IMR-90 (cell line): ENCODE data around the gene ITPRID1. TPM values are rescaled to one million over a fixed set of nuclear protein-coding genes. Genes with fewer than 3 reads are reported as not detected.

Source experiments
- ATAC-seq: fragments of 200-7000 bp; cut with Tn5 transposase; 2 replicates; pipeline ENCODE4 v1.9.1; 2020; ENCODE audit warnings: low read depth, mild to moderate bottlenecking, moderate library complexity
- BruUV-seq: library from RNA; stranded (reverse); fragments of 400-500 nt; replicated peaks from 2 replicates; lab custom pipeline; 2021; lab: Mats Ljungman, UMichigan
- CTCF ChIA-PET: fragments of 300-600 bp; formaldehyde crosslinking; extraction: SDS; loops from one replicate; lab custom pipeline; 2021; ENCODE audit warnings: antibody characterized with exemption; lab: Yijun Ruan, JAX
- POLR2A ChIA-PET: fragments of 300-600 bp; sonication (Branson Sonifier 250); formaldehyde crosslinking; loops from one replicate; lab custom pipeline; 2022; ENCODE audit warnings: antibody characterized with exemption; ENCODE audit not compliant: unreplicated experiment; lab: Charles Lee
- DNase-seq: peaks from one replicate; pipeline ENCODE4 v3.0.0; 2013
- H2AFZ ChIP-seq: replicated peaks from 2 replicates; pipeline ENCODE3; 2013; ENCODE audit warnings: low read length, mild to moderate bottlenecking; ENCODE audit not compliant: poor library complexity
- H2AK5ac ChIP-seq: 2 replicates; pipeline ENCODE4 v1.6.1; 2013; ENCODE audit warnings: low read depth, low read length, inconsistent platforms
- H2AK9ac ChIP-seq: replicated peaks from 2 replicates; pipeline ENCODE3; 2013; ENCODE audit warnings: mild to moderate bottlenecking, low read depth, low read length, moderate library complexity; ENCODE audit not compliant: poor library complexity
- H2BK120ac ChIP-seq: 2 replicates; pipeline ENCODE4 v1.6.1; 2013; ENCODE audit warnings: low read depth, low read length, inconsistent platforms
- H2BK15ac ChIP-seq: 3 replicates; pipeline ENCODE4 v1.6.1; 2013; ENCODE audit warnings: low read depth, low read length, inconsistent platforms
- H2BK20ac ChIP-seq: 2 replicates; pipeline ENCODE4 v1.6.1; 2013; ENCODE audit warnings: low read depth, mild to moderate bottlenecking, inconsistent platforms, low read length, moderate library complexity
- H2BK5ac ChIP-seq: 2 replicates; pipeline ENCODE4 v1.6.1; 2013; ENCODE audit warnings: mild to moderate bottlenecking, low read depth, low read length, inconsistent platforms; ENCODE audit not compliant: poor library complexity, severe bottlenecking
- H3K14ac ChIP-seq: replicated peaks from 2 replicates; pipeline ENCODE4 v1.6.1; 2013; ENCODE audit warnings: low read depth, low read length, inconsistent platforms
- H3K18ac ChIP-seq: 2 replicates; pipeline ENCODE4 v1.6.1; 2013; ENCODE audit warnings: low read depth, low read length, control low read depth
- H3K23ac ChIP-seq: 2 replicates; pipeline ENCODE4 v1.6.1; 2013; ENCODE audit warnings: low read depth, low read length, inconsistent platforms
- H3K27ac ChIP-seq: 2 replicates; pipeline ENCODE4 v1.5.1; 2013; ENCODE audit warnings: mild to moderate bottlenecking, control low read depth, low read length; ENCODE audit not compliant: insufficient read depth
- H3K27me3 ChIP-seq: 2 replicates; pipeline ENCODE4 v1.6.1; 2013; ENCODE audit warnings: low read length; ENCODE audit not compliant: control insufficient read depth, insufficient read depth
- H3K36me3 ChIP-seq: 2 replicates; pipeline ENCODE4 v1.6.1; 2013; ENCODE audit warnings: low read length, mixed read lengths; ENCODE audit not compliant: control insufficient read depth, insufficient read depth
- H3K4ac ChIP-seq: 2 replicates; pipeline ENCODE4 v1.6.1; 2013; ENCODE audit warnings: low read depth, low read length, inconsistent platforms
- H3K4me1 ChIP-seq: 2 replicates; pipeline ENCODE4 v1.6.1; 2013; ENCODE audit warnings: low read length, mixed read lengths; ENCODE audit not compliant: control insufficient read depth, insufficient read depth
- H3K4me2 ChIP-seq: 2 replicates; pipeline ENCODE4 v1.6.1; 2013; ENCODE audit warnings: low read depth, mild to moderate bottlenecking, control low read depth, low read length, moderate library complexity
- H3K4me3 ChIP-seq: 2 replicates; pipeline ENCODE4 v1.5.1; 2013; ENCODE audit warnings: low read depth, mild to moderate bottlenecking, control low read depth, low read length, moderate library complexity; ENCODE audit not compliant: insufficient read depth
- H3K56ac ChIP-seq: 2 replicates; pipeline ENCODE4 v1.6.1; 2013; ENCODE audit warnings: low read length, inconsistent platforms; ENCODE audit not compliant: insufficient read depth; ENCODE audit errors: extremely low read depth
- H3K79me1 ChIP-seq, 2 experiments: 2 replicates each; pipeline ENCODE4 v1.6.1; 2013; ENCODE audit warnings: low read length in 2 of 2, inconsistent platforms in 1 of 2, low read depth in 1 of 2
- H3K9ac ChIP-seq: 2 replicates; pipeline ENCODE4 v1.6.1; 2013; ENCODE audit warnings: low read depth, low read length, control low read depth
- H3K9me1 ChIP-seq: 2 replicates; pipeline ENCODE4 v1.6.1; 2013; ENCODE audit warnings: low read length, inconsistent platforms; ENCODE audit not compliant: insufficient read depth
- H3K9me3 ChIP-seq: 2 replicates; pipeline ENCODE4 v1.6.1; 2013; ENCODE audit warnings: low read length; ENCODE audit not compliant: control insufficient read depth, insufficient read depth
- H4K20me1 ChIP-seq: 2 replicates; pipeline ENCODE4 v1.6.1; 2013; ENCODE audit warnings: low read length, inconsistent platforms; ENCODE audit not compliant: insufficient read depth
- H4K5ac ChIP-seq: 2 replicates; pipeline ENCODE4 v1.6.1; 2013; ENCODE audit warnings: mild to moderate bottlenecking, low read depth, low read length, control low read depth
- H4K8ac ChIP-seq, 2 experiments: 2 replicates each; pipeline ENCODE4 v1.6.1; 2013; ENCODE audit warnings: low read depth in 2 of 2, low read length in 2 of 2, control low read depth in 1 of 2, inconsistent platforms in 1 of 2
- H4K91ac ChIP-seq: 2 replicates; pipeline ENCODE4 v1.6.1; 2013; ENCODE audit warnings: low read depth, low read length, inconsistent platforms; ENCODE audit not compliant: insufficient read depth
- BHLHE40 ChIP-seq: fragments of 150-350 bp; IDR thresholded peaks from 2 replicates; pipeline ENCODE4 v1.6.1; 2016; ENCODE audit warnings: mild to moderate bottlenecking, low read depth, low read length
- NFE2L2 ChIP-seq: fragments of 150-350 bp; IDR thresholded peaks from 2 replicates; pipeline ENCODE4 v1.6.1; 2016; ENCODE audit warnings: low read depth, mild to moderate bottlenecking, low read length
- RCOR1 ChIP-seq: IDR thresholded peaks from 2 replicates; pipeline ENCODE4 v1.6.1; 2012; ENCODE audit warnings: mild to moderate bottlenecking, low read length, improper control_type of control experiment; ENCODE audit not compliant: insufficient replicate concordance
- RFX5 ChIP-seq: IDR thresholded peaks from 2 replicates; pipeline ENCODE4 v1.8.0; 2012; ENCODE audit warnings: low read depth, mild to moderate bottlenecking, low read length, moderate library complexity
- WGBS, 2 experiments: methylation state at CpG; one replicate each; pipeline versions ENCODE4 v1.1.5 to v1.1.7; 2013; ENCODE audit warnings: missing lambda C conversion rate in 2 of 2; ENCODE audit not compliant: insufficient read length in 1 of 2; ENCODE audit errors: extremely low coverage in 2 of 2; 5-methylcytosine and 5-hydroxymethylcytosine counted together
- dilution Hi-C: fragments of 300-500 bp; cut with HindIII; formaldehyde crosslinking; loops from one replicate; pipeline ENCODE4 v1.14.3; 2018; ENCODE audit warnings: low sequenced_read_pairs; ENCODE audit not compliant: unreplicated experiment
- in situ Hi-C: fragments of 300-500 bp; cut with MboI; formaldehyde crosslinking; loops from 3 replicates; pipeline ENCODE4 v1.14.3; 2019; ENCODE audit warnings: low sequenced_read_pairs, inconsistent platforms, mixed read lengths
- intact Hi-C: fragments of 100-400 bp; cut with micrococcal nuclease; formaldehyde crosslinking; loops from 2 replicates; pipeline ENCODE4 v1.10.0; 2022
- polyA plus RNA-seq, 3 experiments: library from polyadenylated mRNA; depleted of rRNA; stranded (reverse); fragments of >200 nt; gene quantifications; 2 replicates each; pipeline ENCODE4 v1.2.3, GENCODE V29; 2012; ENCODE audit warnings: low replicate concordance in 1 of 3
- total RNA-seq: library from RNA; depleted of rRNA; stranded (reverse); fragments of >200 nt; gene quantifications from 2 replicates; pipeline ENCODE4 v1.2.3, GENCODE V29; 2012
- TF ChIP-seq, protein P1 (sequence below): conservative IDR thresholded peaks from 2 replicates; pipeline ENCODE4 v1.5.1; 2012; ENCODE audit warnings: mild to moderate bottlenecking, low read depth, low read length, improper control_type of control experiment
- TF ChIP-seq, protein P2 (sequence below): fragments of 150-350 bp; IDR thresholded peaks from 2 replicates; pipeline ENCODE4 v1.6.1; 2017; ENCODE audit warnings: mild to moderate bottlenecking, antibody characterized with exemption, low read length, low read depth

Gene ITPRID1
- total and polyA plus RNA-seq, 2 of the 4 experiments (the other 2 are of a cell fraction) = not detected

DNA sequence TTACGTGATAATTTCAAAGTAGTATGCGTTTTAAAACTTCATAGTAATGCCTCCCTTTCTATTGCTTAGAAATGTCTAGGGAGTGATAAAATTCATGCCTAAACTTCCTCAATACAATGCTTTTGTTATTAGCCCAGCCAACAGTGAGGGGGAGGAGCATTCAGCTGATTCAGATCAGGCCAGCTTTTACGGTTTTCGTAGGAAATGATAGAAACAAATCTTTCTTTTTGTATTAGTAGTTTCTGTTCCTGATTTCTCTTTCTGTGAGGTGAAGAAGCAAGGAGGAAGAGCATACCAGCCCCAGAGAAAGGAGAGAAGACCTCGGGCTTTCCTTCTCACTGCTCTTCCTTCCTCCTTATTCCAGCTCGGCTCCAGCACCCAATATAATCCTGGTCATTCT, 35.2 kb upstream of the ITPRID1 start:
- Histone ChIP-seq H4K91ac (no peak overlapping the region), H2BK5ac (no peak overlapping the region), H3K23ac (no peak overlapping the region), H3K4me2 (no peak overlapping the region), H2AFZ (no peak overlapping the region), H2BK20ac (no peak overlapping the region), H3K4ac (no peak overlapping the region), H3K9me3 (no peaks in the 10 kb centered on the region), H4K20me1 (no peaks in the 10 kb centered on the region), H3K36me3 (no peaks in the 10 kb centered on the region), H4K5ac (no peak overlapping the region), H3K4me3 (no peak overlapping the region), H3K9ac (no peak overlapping the region), H3K27me3 (no peaks in the 10 kb centered on the region), H2BK120ac (no peak overlapping the region), H3K14ac (no peak overlapping the region), H2BK15ac (no peak overlapping the region), H2AK9ac (no peak overlapping the region), H3K56ac (no peak overlapping the region), H3K27ac (no peak overlapping the region), H2AK5ac (no peak overlapping the region), H4K8ac (no peak overlapping the region), H3K79me1 (no peaks in the 10 kb centered on the region), H3K9me1 (no peaks in the 10 kb centered on the region), H3K4me1 (no peaks in the 10 kb centered on the region), H3K18ac (no peak overlapping the region)
- POLR2A ChIA-PET = no interaction called here
- BruUV-seq = no TSS peak
- 17% methylated on average over 1 of the region's 6 CpGs; no CpG with 5 or more reads in 1 of the 2 experiments for whole genome bisulfite sequencing, 2 experiments
- intact Hi-C loops = no loop called here
- dilution Hi-C loops = no loop called here
- in situ Hi-C loops = no loop called here
- TF ChIP-seq, protein P1, sequence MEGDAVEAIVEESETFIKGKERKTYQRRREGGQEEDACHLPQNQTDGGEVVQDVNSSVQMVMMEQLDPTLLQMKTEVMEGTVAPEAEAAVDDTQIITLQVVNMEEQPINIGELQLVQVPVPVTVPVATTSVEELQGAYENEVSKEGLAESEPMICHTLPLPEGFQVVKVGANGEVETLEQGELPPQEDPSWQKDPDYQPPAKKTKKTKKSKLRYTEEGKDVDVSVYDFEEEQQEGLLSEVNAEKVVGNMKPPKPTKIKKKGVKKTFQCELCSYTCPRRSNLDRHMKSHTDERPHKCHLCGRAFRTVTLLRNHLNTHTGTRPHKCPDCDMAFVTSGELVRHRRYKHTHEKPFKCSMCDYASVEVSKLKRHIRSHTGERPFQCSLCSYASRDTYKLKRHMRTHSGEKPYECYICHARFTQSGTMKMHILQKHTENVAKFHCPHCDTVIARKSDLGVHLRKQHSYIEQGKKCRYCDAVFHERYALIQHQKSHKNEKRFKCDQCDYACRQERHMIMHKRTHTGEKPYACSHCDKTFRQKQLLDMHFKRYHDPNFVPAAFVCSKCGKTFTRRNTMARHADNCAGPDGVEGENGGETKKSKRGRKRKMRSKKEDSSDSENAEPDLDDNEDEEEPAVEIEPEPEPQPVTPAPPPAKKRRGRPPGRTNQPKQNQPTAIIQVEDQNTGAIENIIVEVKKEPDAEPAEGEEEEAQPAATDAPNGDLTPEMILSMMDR = no peak
- TF ChIP-seq RCOR1 (no peak), RFX5 (no peak), BHLHE40 (no peak), NFE2L2 (no peak)
- TF ChIP-seq, protein P2, sequence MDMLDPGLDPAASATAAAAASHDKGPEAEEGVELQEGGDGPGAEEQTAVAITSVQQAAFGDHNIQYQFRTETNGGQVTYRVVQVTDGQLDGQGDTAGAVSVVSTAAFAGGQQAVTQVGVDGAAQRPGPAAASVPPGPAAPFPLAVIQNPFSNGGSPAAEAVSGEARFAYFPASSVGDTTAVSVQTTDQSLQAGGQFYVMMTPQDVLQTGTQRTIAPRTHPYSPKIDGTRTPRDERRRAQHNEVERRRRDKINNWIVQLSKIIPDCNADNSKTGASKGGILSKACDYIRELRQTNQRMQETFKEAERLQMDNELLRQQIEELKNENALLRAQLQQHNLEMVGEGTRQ = no peak
- no peak for ATAC-seq
- no peak for DNase-seq
- CTCF ChIA-PET = no interaction called here
